ENCODE results near the gene RHBG. TPM values are rescaled to one million over a fixed set of nuclear protein-coding genes. Genes with fewer than 3 reads are reported as not detected.

RHBG gene
- total and polyA plus RNA-seq, 7 donors = not detected

- intact Hi-C loops (cut with DNase I) = no loop called here
- no peak for TF ChIP-seq CTCF (IDR thresholded peaks at IDR 0.05)
- Histone ChIP-seq H3K36me3 (ENCODE audit: insufficient read depth in 1 of 2, low read depth in 1 of 2) (no peaks in the 10 kb centered on the region), H3K9me3 (no peaks in the 10 kb centered on the region), H3K27me3 (ENCODE audit: insufficient read depth in 3 of 3, low read length in 2 of 3) (peaks cover under 1 to 48% (median 3%) of the 10 kb centered on the region in 3 donors), H3K4me1 (no peaks in the 10 kb centered on the region), H3K27ac (no peak overlapping the region), H3K4me3 (no peak overlapping the region)
- DNase-seq (no peak), ATAC-seq (no peak)
- 66 to 69% (median 69%) methylated on average over 10 of the region's 10 CpGs for WGBS, 3 donors
These were observed 38.7 kb downstream of the RHBG start for GRCh38 chr1:156407760-156408159.

GRCh38 chr1:156409439-156409838, 40.4 kb downstream of the RHBG start:
- Histone ChIP-seq H3K4me1 (no peaks in the 10 kb centered on the region), H3K4me3 (no peak overlapping the region), H3K27me3 (ENCODE audit: insufficient read depth in 3 of 3, low read length in 2 of 3) (peaks cover 0 to 56% (median 9%) of the 10 kb centered on the region in 3 donors), H3K36me3 (ENCODE audit: insufficient read depth in 1 of 2, low read depth in 1 of 2) (no peaks in the 10 kb centered on the region), H3K9me3 (no peaks in the 10 kb centered on the region), H3K27ac (no peak overlapping the region)
- DNase-seq (no peak), ATAC-seq (no peak)
- WGBS, 3 donors = 74 to 86% (median 76%) methylated on average over 7 of the region's 7 CpGs
- no peak for TF ChIP-seq CTCF (IDR thresholded peaks at IDR 0.05)
- intact Hi-C loops (cut with DNase I) = no loop called here

- no peak for TF ChIP-seq CTCF (IDR thresholded peaks at IDR 0.05)
- Histone ChIP-seq H3K36me3 (ENCODE audit: insufficient read depth in 1 of 2, low read depth in 1 of 2) (no peaks in the 10 kb centered on the region), H3K4me1 (no peaks in the 10 kb centered on the region), H3K27ac (no peak overlapping the region), H3K27me3 (ENCODE audit: insufficient read depth in 3 of 3, low read length in 2 of 3) (peaks cover 0 to 60% (median 6%) of the 10 kb centered on the region in 3 donors), H3K9me3 (no peaks in the 10 kb centered on the region), H3K4me3 (no peak overlapping the region)
- no peak for ATAC-seq
- intact Hi-C loops (cut with DNase I) = no loop called here
- DNase-seq = no peak
- 72 to 75% (median 75%) methylated on average over 4 of the region's 4 CpGs for WGBS, 3 donors
These were observed 41.2 kb downstream of the RHBG start for GRCh38 chr1:156410238-156410637.

- Histone ChIP-seq H3K9me3 (no peaks in the 10 kb centered on the region), H3K27ac (no peak overlapping the region), H3K27me3 (ENCODE audit: insufficient read depth in 3 of 3, low read length in 2 of 3) (peaks cover 0 to 60% (median 8%) of the 10 kb centered on the region in 3 donors), H3K36me3 (ENCODE audit: insufficient read depth in 1 of 2, low read depth in 1 of 2) (no peaks in the 10 kb centered on the region), H3K4me3 (no peak overlapping the region), H3K4me1 (no peaks in the 10 kb centered on the region)
- TF ChIP-seq CTCF (IDR thresholded peaks at IDR 0.05) = no peak
- DNase-seq = peak in 1 of 2 donors; percentile 4
- intact Hi-C loops (cut with DNase I) = no loop called here
- ATAC-seq = no peak
- WGBS, 3 donors = 78 to 82% (median 80%) methylated on average over 8 of the region's 8 CpGs
These were observed 41.7 kb downstream of the RHBG start for GRCh38 chr1:156410740-156411139.

- no peak for TF ChIP-seq CTCF (IDR thresholded peaks at IDR 0.05)
- H3K9me3 ChIP-seq = no peaks in the 10 kb centered on the region
- H3K27ac ChIP-seq = no peak overlapping the region
- no peaks in the 10 kb centered on the region for H3K4me1 ChIP-seq
- DNase-seq (no peak), ATAC-seq (no peak)
- H3K4me3 ChIP-seq = no peak overlapping the region
- intact Hi-C loops (cut with DNase I) = no loop called here
- H3K27me3 ChIP-seq (ENCODE audit: insufficient read depth in 3 of 3, low read length in 2 of 3) = peaks cover 0 to 62% (median 11%) of the 10 kb centered on the region in 3 donors
- WGBS, 3 donors = 66 to 75% (median 74%) methylated on average over 10 of the region's 10 CpGs
- no peaks in the 10 kb centered on the region for H3K36me3 ChIP-seq (ENCODE audit: insufficient read depth in 1 of 2, low read depth in 1 of 2)
These were observed 43.8 kb downstream of the RHBG start for GRCh38 chr1:156412653-156413321.

Measured in psoas muscle (tissue), 8 donors.